K562 (cell line): ENCODE data around the gene GABRR2. TPM values are rescaled to one million over a fixed set of nuclear protein-coding genes. Genes with fewer than 3 reads are reported as not detected.

ENCODE experiments used
- ATAC-seq: fragments of 200-7000 bp; cut with Tn5 transposase; 3 replicates; pipeline ENCODE4 v1.9.1; 2020; ENCODE audit warnings: moderate library complexity
- BruUV-seq: library from RNA; stranded (reverse); fragments of 400-500 nt; replicated peaks from 2 replicates; lab custom pipeline; 2021; lab: Mats Ljungman, UMichigan
- CTCF ChIA-PET: fragments of 300-600 bp; formaldehyde crosslinking; extraction: SDS; loops from one replicate; lab custom pipeline; 2021; ENCODE audit warnings: low intra/inter-chr PET ratio; lab: Yijun Ruan, JAX
- POLR2A ChIA-PET: fragments of 300-600, 350-650 bp; sonication (Branson Sonifier 250); formaldehyde crosslinking; extraction: SDS; loops from one replicate; lab custom pipeline; 2021; ENCODE audit warnings: antibody characterized with exemption, inconsistent platforms; lab: Yijun Ruan, JAX
- DNase-seq, 4 experiments: peaks; one replicate each; pipeline versions ENCODE4 v3.0.0 to v3.0.0-alpha.2; 2011 to 2018; ENCODE audit warnings: low spot score in 3 of 4, mixed read lengths in 3 of 4; ENCODE audit errors: extremely low read depth in 1 of 4
- FAIRE-seq: peaks from 2 replicates; lab custom pipeline; 2011; peaks lifted over from hg19 to GRCh38; lab: Jason Lieb, UNC
- H2AFZ ChIP-seq: 2 replicates; pipeline ENCODE4 v1.6.0; 2011; ENCODE audit warnings: low read depth, low read length, control low read depth, inconsistent platforms
- H3K27ac ChIP-seq: fragments of 200-600 bp; 3 replicates; pipeline ENCODE4 v1.8.0; 2011; ENCODE audit warnings: low read depth, mild to moderate bottlenecking, control low read depth, inconsistent platforms, low read length, moderate library complexity, mixed read lengths; ENCODE audit errors: extremely low read depth
- H3K27me3 ChIP-seq, 2 experiments: fragments of 300-600 bp in 1 of 2; 2 replicates in 1 of 2; 3 replicates in 1 of 2; pipeline versions ENCODE4 v1.6.0 to v1.8.0; 2011; ENCODE audit warnings: inconsistent platforms in 2 of 2, low read length in 2 of 2, mild to moderate bottlenecking in 1 of 2, mixed read lengths in 1 of 2, moderate library complexity in 1 of 2; ENCODE audit not compliant: control insufficient read depth in 2 of 2, insufficient read depth in 2 of 2
- H3K36me3 ChIP-seq: fragments of 300-600 bp; 3 replicates; pipeline ENCODE4 v1.8.0; 2011; ENCODE audit warnings: mild to moderate bottlenecking, low read length, inconsistent platforms; ENCODE audit not compliant: control insufficient read depth, insufficient read depth
- H3K4me1 ChIP-seq, 2 experiments: fragments of 200-600 bp in 1 of 2; replicated peaks in 1 of 2; 2 replicates in 1 of 2; 3 replicates in 1 of 2; pipeline versions ENCODE4 v1.5.1 to v1.8.0; 2011; ENCODE audit warnings: inconsistent platforms in 2 of 2, low read length in 2 of 2, mild to moderate bottlenecking in 1 of 2, mixed read lengths in 1 of 2, moderate library complexity in 1 of 2; ENCODE audit not compliant: control insufficient read depth in 2 of 2, insufficient read depth in 2 of 2
- H3K4me2 ChIP-seq: 2 replicates; pipeline ENCODE4 v1.6.1; 2011; ENCODE audit warnings: low read length, control low read depth, inconsistent platforms, mixed read lengths; ENCODE audit not compliant: insufficient read depth
- H3K4me3 ChIP-seq: fragments of 200-600 bp; sonication (generic), shearing (Covaris generic); 2 replicates; pipeline ENCODE4 v1.5.1; 2016; ENCODE audit warnings: control low read depth, inconsistent platforms
- H3K79me2 ChIP-seq: fragments of 200-600 bp; 3 replicates; pipeline ENCODE4 v1.8.0; 2011; ENCODE audit warnings: low read length, inconsistent platforms; ENCODE audit not compliant: control insufficient read depth, insufficient read depth
- H3K9ac ChIP-seq, 2 experiments: 2 replicates each; pipeline versions ENCODE4 v1.6.0 to v1.6.1; 2011; ENCODE audit warnings: low read depth in 2 of 2, low read length in 2 of 2, control low read depth in 1 of 2, inconsistent platforms in 1 of 2, mild to moderate bottlenecking in 1 of 2, mixed read lengths in 1 of 2; ENCODE audit not compliant: insufficient read depth in 1 of 2
- H3K9me1 ChIP-seq: one replicate; pipeline ENCODE4 v1.6.0; 2011; ENCODE audit warnings: inconsistent platforms, mild to moderate bottlenecking, low read length, moderate library complexity; ENCODE audit not compliant: control insufficient read depth, insufficient read depth
- H3K9me3 ChIP-seq: replicated peaks from 2 replicates; pipeline ENCODE4 v1.5.1; 2011; ENCODE audit warnings: low read depth, low read length, inconsistent platforms; ENCODE audit not compliant: control insufficient read depth, insufficient read depth
- H4K20me1 ChIP-seq: replicated peaks from 2 replicates; pipeline ENCODE4 v1.6.1; 2011; ENCODE audit warnings: low read length, inconsistent platforms, mixed read lengths; ENCODE audit not compliant: control insufficient read depth, insufficient read depth
- ARID2 ChIP-seq: fragments of 450-650 bp; IDR thresholded peaks from 2 replicates; pipeline ENCODE4 v1.6.1; 2017; ENCODE audit warnings: antibody characterized with exemption, mild to moderate bottlenecking
- MAFK ChIP-seq: IDR thresholded peaks from 2 replicates; pipeline ENCODE4 v1.6.1; 2011; ENCODE audit warnings: low read length, improper control_type of control experiment
- PBX2 ChIP-seq, 2 experiments: IDR thresholded peaks in 1 of 2; conservative IDR thresholded peaks in 1 of 2; 2 replicates each; pipeline ENCODE4 v1.6.1; 2016; ENCODE audit warnings: low read depth in 2 of 2, mild to moderate bottlenecking in 1 of 2, missing compliant biosample characterization in 1 of 2, missing genetic modification characterization in 1 of 2, moderate library complexity in 1 of 2
- ZNF224 ChIP-seq: sonication (generic); formaldehyde crosslinking; IDR thresholded peaks from 2 replicates; pipeline ENCODE4 v1.8.0; 2022; ENCODE audit warnings: mild to moderate bottlenecking, missing genetic modification reagents
- WGBS: fragments of 100-300 bp; shearing (Covaris generic); methylation state at CpG from one replicate; pipeline ENCODE4 v1.1.6; 2016; ENCODE audit warnings: low coverage, mixed read lengths; ENCODE audit not compliant: insufficient coverage; ENCODE audit errors: missing lambda C conversion rate; 5-methylcytosine and 5-hydroxymethylcytosine counted together
- in situ Hi-C: fragments of 300-500 bp; cut with MboI; formaldehyde crosslinking; loops from 4 replicates; pipeline ENCODE4 v1.15.0; 2018; ENCODE audit warnings: inconsistent platforms, mixed read lengths
- intact Hi-C: fragments of 100-400 bp; cut with micrococcal nuclease; formaldehyde crosslinking; loops from 2 replicates; pipeline ENCODE4 v1.14.2; 2022
- polyA plus RNA-seq, 8 experiments: library from polyadenylated mRNA; depleted of rRNA in 4 of 8; stranded (reverse) in 5 of 8; unstranded in 3 of 8; fragments of >200 nt; fragmentation: Nextera tagmentation in 2 of 8; fragmentation: Illumina TruSeq in 1 of 8; extraction: Ambion mirVana in 2 of 8; extraction: Trizol in 1 of 8; gene quantifications; 2 replicates each; pipeline versions ENCODE4 v1.2.1 to v1.2.3, GENCODE V29; 2011 to 2014; ENCODE audit warnings: inconsistent platforms in 1 of 8, missing spikeins in 1 of 8
- total RNA-seq, 7 experiments: library from RNA; depleted of rRNA in 6 of 7; stranded (reverse); fragments of >200 nt in 6 of 7; fragmentation: Illumina TruSeq in 2 of 7; extraction: Trizol in 2 of 7; gene quantifications; 2 replicates each; pipeline versions ENCODE4 v1.2.1 to v1.2.3, GENCODE V29; 2011 to 2021; ENCODE audit warnings: low replicate concordance in 1 of 7

Gene GABRR2
- total and polyA plus RNA-seq, 9 of the 15 experiments (the other 6 are each of a cell fraction or from before 2014, with no cell fraction given) = 0.09 to 0.13 (median 0.10) TPM; not detected in 6

GRCh38 chr6:89209457-89209856 lies 105.6 kb downstream of the GABRR2 start:
- Histone ChIP-seq H3K36me3 (no peaks in the 10 kb centered on the region), H4K20me1 (no peaks in the 10 kb centered on the region), H3K9me1 (no peaks in the 10 kb centered on the region), H3K9ac (no peak overlapping the region), H3K79me2 (no peaks in the 10 kb centered on the region), H3K27me3 (peaks cover 0 to 5% of the 10 kb centered on the region in 2 experiments; a peak in 2 of 5 replicates), H3K9me3 (no peaks in the 10 kb centered on the region), H2AFZ (no peak overlapping the region), H3K4me2 (no peak overlapping the region), H3K4me1 (no peaks in the 10 kb centered on the region), H3K27ac (no peak overlapping the region), H3K4me3 (no peak overlapping the region)
- ChIA-PET POLR2A (interaction anchor here (1.1 to 1.6 kb wide), 2 partner anchors 7 to 9 kb away, joined by 3 to 6 read pairs; no protein-coding TSS in a partner anchor), CTCF (no interaction called here)
- TF ChIP-seq MAFK (no peak), ZNF224 (CRISPR knock-in tag) (no peak), ARID2 (no peak), PBX2 (CRISPR knock-in tag; IDR thresholded peaks at IDR 0.05; ENCODE audit: low read depth) (no peak), PBX2 (tag; conservative IDR thresholded peaks at IDR 0.05; ENCODE audit: low read depth) (0 out of 2 replicates have a peak, but pooled peaks have one; percentile 19)
- BruUV-seq = no TSS peak
- FAIRE-seq (no peak), ATAC-seq (no peak), DNase-seq (no peak)
- in situ Hi-C loops = no loop called here
- intact Hi-C loops = no loop called here
- WGBS = 1% methylated on average over 6 of the region's 6 CpGs
